ENCODE measurements around the gene MAN1A1.

GRCh38 chr6:119350952-119351372 lies 1.4 kb upstream of the MAN1A1 start:
- TF ChIP-seq CTCF (IDR thresholded peaks at IDR 0.05; ENCODE audit: insufficient read depth, low read length) (no peak), SPI1 (IDR thresholded peaks at IDR 0.05; ENCODE audit: borderline replicate concordance, low read depth) (no peak), GABPA (IDR thresholded peaks at IDR 0.05; ENCODE audit: low read depth) (no peak)

Measured in HL-60 (cell line).